ENCODE measurements around the gene PCNX2.

- TF ChIP-seq CTCF (IDR thresholded peaks at IDR 0.05; ENCODE audit: control extremely low read depth in 1 of 3, insufficient read depth in 1 of 3, low read depth in 1 of 3, low read length in 3 of 3) (no peak), RAD21 (IDR thresholded peaks at IDR 0.05 in 1 of 2, conservative IDR thresholded peaks at IDR 0.05 in 1 of 2; ENCODE audit: low read depth in 2 of 2, low read length in 2 of 2) (no peak), EZH2 (IDR thresholded peaks at IDR 0.05; ENCODE audit: low read depth, low read length, severe bottlenecking) (no peak), RFX5 (IDR thresholded peaks at IDR 0.05; ENCODE audit: borderline replicate concordance, low read depth, low read length) (no peak), CBX8 (IDR thresholded peaks at IDR 0.05; ENCODE audit: borderline replicate concordance, low read depth, low read length) (no peak), CHD2 (IDR thresholded peaks at IDR 0.05; ENCODE audit: low read length) (no peak), SUZ12 (IDR thresholded peaks at IDR 0.05; ENCODE audit: low read length) (no peak), MAX (IDR thresholded peaks at IDR 0.05) (no peak), JUND (IDR thresholded peaks at IDR 0.05; ENCODE audit: low read length) (no peak), POLR2AphosphoS5 (IDR thresholded peaks at IDR 0.05; ENCODE audit: low read depth, low read length) (no peak), SIX5 (IDR thresholded peaks at IDR 0.05; ENCODE audit: low read depth, low read length) (no peak), USF2 (IDR thresholded peaks at IDR 0.05; ENCODE audit: low read length) (no peak), ATF2 (IDR thresholded peaks at IDR 0.05; ENCODE audit: low read length) (no peak)
These were observed 302.0 kb downstream of the PCNX2 start for GRCh38 chr1:232993555-232993954.
